AG04449 (cell line): ENCODE data around the gene OR1J1.

Source experiments
- CTCF ChIA-PET: fragments of 350-600 bp; formaldehyde crosslinking; extraction: SDS; loops from one replicate; lab custom pipeline; 2021; ENCODE audit warnings: antibody characterized with exemption; lab: Yijun Ruan, JAX
- POLR2A ChIA-PET: fragments of 400-600, 350-600 bp; formaldehyde crosslinking; extraction: SDS; loops from one replicate; lab custom pipeline; 2020; ENCODE audit warnings: antibody characterized with exemption, inconsistent platforms; lab: Yijun Ruan, JAX
- DNase-seq: peaks from one replicate; pipeline ENCODE4 v3.0.0-alpha.2; 2010; ENCODE audit warnings: low read depth, low spot score
- H3K4me3 ChIP-seq: 2 replicates; pipeline ENCODE4 v1.5.1; 2011; ENCODE audit warnings: low read depth, mild to moderate bottlenecking, control low read depth, low read length
- TF ChIP-seq, protein P1 (sequence below): IDR thresholded peaks from one replicate; pipeline ENCODE4 v1.5.1; 2011; ENCODE audit warnings: mild to moderate bottlenecking, moderate library complexity, low read length, control low read depth, inconsistent platforms; ENCODE audit not compliant: insufficient read depth; ENCODE audit errors: missing control alignments

Gene OR1J1

DNA sequence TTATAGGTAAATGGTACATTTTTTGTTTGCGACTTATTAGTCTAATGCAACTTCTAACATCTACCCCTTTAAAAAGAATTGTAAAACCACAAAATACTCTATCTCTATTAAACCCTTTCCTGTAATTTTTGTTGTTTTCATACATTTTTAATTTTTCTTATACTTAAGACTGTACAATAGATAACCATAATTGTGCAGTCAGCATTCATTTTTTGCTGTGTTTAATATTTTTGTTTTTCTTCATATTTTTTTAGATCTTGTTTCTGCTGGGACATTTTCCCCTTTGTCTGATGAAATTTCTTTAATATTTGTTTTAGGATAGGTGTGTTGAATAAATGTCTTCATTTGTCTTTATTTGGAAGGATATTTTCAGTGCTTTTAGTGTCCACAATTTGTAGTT is 19.9 kb downstream of the OR1J1 start:
- no peak overlapping the region for H3K4me3 ChIP-seq
- DNase-seq: no peak
- TF ChIP-seq, protein P1, sequence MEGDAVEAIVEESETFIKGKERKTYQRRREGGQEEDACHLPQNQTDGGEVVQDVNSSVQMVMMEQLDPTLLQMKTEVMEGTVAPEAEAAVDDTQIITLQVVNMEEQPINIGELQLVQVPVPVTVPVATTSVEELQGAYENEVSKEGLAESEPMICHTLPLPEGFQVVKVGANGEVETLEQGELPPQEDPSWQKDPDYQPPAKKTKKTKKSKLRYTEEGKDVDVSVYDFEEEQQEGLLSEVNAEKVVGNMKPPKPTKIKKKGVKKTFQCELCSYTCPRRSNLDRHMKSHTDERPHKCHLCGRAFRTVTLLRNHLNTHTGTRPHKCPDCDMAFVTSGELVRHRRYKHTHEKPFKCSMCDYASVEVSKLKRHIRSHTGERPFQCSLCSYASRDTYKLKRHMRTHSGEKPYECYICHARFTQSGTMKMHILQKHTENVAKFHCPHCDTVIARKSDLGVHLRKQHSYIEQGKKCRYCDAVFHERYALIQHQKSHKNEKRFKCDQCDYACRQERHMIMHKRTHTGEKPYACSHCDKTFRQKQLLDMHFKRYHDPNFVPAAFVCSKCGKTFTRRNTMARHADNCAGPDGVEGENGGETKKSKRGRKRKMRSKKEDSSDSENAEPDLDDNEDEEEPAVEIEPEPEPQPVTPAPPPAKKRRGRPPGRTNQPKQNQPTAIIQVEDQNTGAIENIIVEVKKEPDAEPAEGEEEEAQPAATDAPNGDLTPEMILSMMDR: no peak
- CTCF ChIA-PET: no interaction called here
- POLR2A ChIA-PET: no interaction called here

DNA sequence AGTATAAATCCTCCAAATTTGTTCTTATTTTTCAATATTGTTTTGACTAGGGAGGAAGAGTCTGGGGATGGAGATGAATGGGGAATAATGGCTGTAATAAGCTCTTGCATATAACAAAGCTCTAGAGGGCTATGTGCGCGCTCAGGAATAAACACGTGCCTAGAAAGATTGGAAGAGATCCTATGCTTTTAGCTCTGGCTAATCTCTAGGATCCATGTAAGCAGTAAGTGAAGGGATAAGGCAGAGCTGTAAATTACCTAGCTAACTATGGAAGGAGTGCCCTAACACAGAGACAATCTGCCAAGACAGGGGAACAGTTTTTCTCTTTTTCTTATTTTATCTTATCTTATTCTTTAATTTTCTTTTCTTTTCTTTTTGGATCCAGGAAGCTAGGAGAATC is 21.6 kb downstream of the OR1J1 start:
- TF ChIP-seq, protein P1: no peak
- no peak for DNase-seq
- ChIA-PET CTCF (interaction anchor here (0.7 to 5.2 kb wide), 12 partner anchors 9 to 367 kb away, joined by 3 to 86 read pairs (median 4); no protein-coding TSS in a partner anchor), POLR2A (no interaction called here)
- H3K4me3 ChIP-seq: no peak overlapping the region

DNA sequence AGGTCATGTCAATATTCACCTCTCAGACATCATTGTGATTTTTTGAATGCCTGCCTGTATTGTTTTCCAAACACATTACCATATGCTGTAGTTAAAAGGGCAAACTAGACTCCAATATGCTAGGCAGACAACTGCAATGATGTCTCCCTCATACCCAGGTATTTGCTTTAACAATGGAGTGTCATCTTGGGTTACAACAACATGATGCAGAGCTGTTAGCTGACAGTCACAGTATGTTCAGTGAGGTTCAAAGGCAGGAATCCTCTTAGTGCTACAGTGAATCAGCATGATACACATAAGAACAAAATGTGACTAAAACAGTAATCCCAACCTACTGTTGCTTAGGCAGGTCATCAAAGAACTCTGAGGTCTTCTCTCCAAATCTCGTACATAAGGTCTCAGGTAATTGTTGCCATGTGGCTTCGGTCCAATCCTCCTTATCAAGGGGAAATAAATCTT is 24.0 kb downstream of the OR1J1 start:
- no peak for DNase-seq
- TF ChIP-seq, protein P1: no peak
- POLR2A ChIA-PET: interaction anchor here (0.7 to 1.2 kb wide), 2 partner anchors 327 to 908 kb away, joined by 3 to 6 read pairs; no protein-coding TSS in a partner anchor
- CTCF ChIA-PET: interaction anchor here (0.6 to 5.2 kb wide), 17 partner anchors 10 to 366 kb away, joined by 3 to 86 read pairs (median 5); no protein-coding TSS in a partner anchor
- no peak overlapping the region for H3K4me3 ChIP-seq

DNA sequence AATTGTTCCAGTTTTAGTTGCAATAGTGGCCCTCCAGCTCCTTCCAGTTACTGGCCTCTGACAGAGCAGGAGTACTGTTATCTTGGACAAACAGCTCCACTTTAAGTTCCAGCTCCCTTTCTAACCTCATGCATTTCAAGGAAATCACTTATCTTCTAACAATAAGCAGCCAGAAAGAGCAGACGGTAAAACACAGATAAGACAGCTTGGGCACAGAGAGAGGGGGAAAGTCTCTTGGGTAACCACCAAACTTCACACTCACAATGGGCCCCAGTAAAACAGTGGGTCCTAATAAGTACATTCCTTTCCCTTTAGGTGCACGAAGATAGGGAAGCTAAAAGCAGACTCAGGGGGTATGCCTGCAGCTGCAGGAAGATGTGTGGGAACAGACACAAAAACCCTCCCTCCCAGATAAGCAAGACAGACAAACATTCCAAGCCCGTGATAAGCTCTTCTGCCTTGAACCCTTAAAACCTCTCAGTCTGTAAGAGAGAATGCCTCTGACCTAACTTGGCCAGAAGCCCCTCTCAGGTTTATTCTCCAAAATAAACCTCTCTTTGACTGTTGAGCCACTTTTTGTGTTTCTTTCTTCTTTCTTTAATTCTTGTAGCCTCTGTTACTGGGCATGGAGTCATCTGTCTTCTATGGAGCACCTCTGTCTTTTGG is 30.8 kb downstream of the OR1J1 start:
- TF ChIP-seq, protein P1: no peak
- no peak for DNase-seq
- CTCF ChIA-PET: interaction anchor here (1.0 to 2.4 kb wide), 5 partner anchors 8 to 348 kb away, joined by 3 to 11 read pairs (median 6); no protein-coding TSS in a partner anchor
- H3K4me3 ChIP-seq: no peak overlapping the region
- POLR2A ChIA-PET: no interaction called here

DNA sequence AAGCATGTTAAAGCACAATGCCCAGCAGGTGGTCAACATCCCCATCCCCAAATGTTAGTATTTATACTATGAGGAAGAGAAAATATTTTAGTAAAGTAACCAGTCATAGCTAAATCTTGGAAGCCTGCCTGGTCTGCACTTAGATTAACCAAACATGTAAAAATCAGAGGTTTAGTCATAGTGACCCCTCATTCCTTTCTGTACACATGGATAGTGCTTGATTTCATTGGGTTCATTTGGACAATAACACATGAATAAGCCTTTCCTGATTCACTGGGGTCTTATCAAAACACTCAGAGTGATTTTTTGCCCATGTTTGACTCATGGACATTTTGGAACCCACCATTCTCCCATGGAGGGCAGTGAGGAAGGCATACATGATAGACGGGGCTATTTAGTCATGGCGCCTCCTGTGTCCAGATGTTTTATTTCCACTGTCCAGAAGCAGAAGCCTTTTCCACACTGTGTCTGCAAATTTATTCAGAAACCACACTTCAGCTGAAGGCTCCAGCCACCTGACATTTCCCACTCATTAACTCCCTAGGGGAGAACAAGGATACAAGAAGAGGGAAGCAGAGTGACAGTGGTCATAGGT is 32.5 kb downstream of the OR1J1 start:
- POLR2A ChIA-PET: interaction anchor here (0.6 kb wide), 1 partner anchor 747 kb away, joined by 3 read pairs; no protein-coding TSS in a partner anchor
- DNase-seq: peak; percentile 47
- no peak overlapping the region for H3K4me3 ChIP-seq
- CTCF ChIA-PET: interaction anchor here (0.9 to 2.4 kb wide), 8 partner anchors 9 to 346 kb away, joined by 3 to 11 read pairs (median 4); no protein-coding TSS in a partner anchor
- TF ChIP-seq, protein P1: no peak
